Loucy (cell line): ENCODE data around the gene FGD5.

Experiments used
- EZH2phosphoT487 ChIP-seq: fragments of 200-600 bp; IDR thresholded peaks from 2 replicates; pipeline ENCODE4 v1.6.1; 2018; ENCODE audit warnings: antibody characterized with exemption, mild to moderate bottlenecking, moderate library complexity, borderline replicate concordance
- TF ChIP-seq, protein P1 (sequence below): fragments of 200-600 bp; sonication (generic); conservative IDR thresholded peaks from 2 replicates; pipeline ENCODE4 v1.5.1; 2014; ENCODE audit warnings: mild to moderate bottlenecking, antibody characterized with exemption, low read length

DNA sequence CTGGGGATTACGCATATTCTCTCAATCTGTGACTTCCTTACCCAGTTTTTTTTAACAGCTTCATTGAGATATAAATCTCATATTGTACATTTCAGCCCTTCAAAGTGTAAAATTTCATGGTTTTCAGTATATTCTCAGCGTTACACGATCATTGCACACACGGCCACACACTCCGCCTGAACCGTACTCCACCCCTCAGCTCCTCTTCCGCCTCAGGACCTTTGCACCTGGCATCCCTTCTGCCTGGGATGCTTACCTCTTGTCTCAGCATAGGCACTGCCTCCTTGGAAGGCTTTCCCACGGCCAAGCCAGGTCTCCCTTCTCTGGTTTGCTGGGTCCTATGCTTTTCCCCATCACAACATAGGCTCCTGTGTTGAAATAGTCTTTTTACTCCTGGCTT is 71.2 kb downstream of the FGD5 start:
- TF ChIP-seq, protein P1, sequence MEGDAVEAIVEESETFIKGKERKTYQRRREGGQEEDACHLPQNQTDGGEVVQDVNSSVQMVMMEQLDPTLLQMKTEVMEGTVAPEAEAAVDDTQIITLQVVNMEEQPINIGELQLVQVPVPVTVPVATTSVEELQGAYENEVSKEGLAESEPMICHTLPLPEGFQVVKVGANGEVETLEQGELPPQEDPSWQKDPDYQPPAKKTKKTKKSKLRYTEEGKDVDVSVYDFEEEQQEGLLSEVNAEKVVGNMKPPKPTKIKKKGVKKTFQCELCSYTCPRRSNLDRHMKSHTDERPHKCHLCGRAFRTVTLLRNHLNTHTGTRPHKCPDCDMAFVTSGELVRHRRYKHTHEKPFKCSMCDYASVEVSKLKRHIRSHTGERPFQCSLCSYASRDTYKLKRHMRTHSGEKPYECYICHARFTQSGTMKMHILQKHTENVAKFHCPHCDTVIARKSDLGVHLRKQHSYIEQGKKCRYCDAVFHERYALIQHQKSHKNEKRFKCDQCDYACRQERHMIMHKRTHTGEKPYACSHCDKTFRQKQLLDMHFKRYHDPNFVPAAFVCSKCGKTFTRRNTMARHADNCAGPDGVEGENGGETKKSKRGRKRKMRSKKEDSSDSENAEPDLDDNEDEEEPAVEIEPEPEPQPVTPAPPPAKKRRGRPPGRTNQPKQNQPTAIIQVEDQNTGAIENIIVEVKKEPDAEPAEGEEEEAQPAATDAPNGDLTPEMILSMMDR, result no peak
- no peak for TF ChIP-seq EZH2phosphoT487
